Subcutaneous adipose tissue (tissue), 4 donors: ENCODE results near the gene AP3B1. TPM values are rescaled to one million over a fixed set of nuclear protein-coding genes. Genes with fewer than 3 reads are reported as not detected.

Source experiments
- total RNA-seq, 4 donors: library from RNA; depleted of rRNA; stranded (reverse); fragments of >200 nt; gene quantifications; one replicate each; pipeline ENCODE4 v1.1.0, GENCODE V29; 2016
- TF ChIP-seq, protein P1 (sequence below): fragments of 450-650 bp; IDR thresholded peaks from one replicate; pipeline ENCODE4 v1.5.1; 2016; ENCODE audit warnings: low read depth, mild to moderate bottlenecking, control low read depth, antibody characterized with exemption, moderate library complexity

The AP3B1 gene
- total RNA-seq, 4 donors from 2014 or later: 44.6 to 71.4 (median 47.8) TPM

DNA sequence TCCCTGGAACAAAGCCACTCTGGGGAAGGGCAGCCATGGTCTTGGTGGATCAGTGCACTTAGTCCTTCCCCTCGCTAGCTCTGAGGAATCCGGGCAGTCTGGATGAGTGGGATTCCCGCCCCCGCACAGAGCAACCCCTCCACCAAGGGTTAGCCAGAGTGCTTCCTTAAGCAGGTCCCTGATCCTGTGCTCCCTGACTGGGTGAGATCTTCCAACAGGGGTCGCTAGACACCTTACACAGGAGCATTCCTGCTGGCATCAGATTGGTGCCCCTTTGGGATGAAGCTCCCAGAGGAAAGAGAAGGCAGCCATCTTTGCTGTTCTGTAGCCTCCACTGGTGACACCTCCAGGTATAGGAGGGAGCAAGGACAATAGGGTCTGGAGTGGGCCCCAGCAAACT, 228.8 kb downstream of the AP3B1 start:
- TF ChIP-seq, protein P1, sequence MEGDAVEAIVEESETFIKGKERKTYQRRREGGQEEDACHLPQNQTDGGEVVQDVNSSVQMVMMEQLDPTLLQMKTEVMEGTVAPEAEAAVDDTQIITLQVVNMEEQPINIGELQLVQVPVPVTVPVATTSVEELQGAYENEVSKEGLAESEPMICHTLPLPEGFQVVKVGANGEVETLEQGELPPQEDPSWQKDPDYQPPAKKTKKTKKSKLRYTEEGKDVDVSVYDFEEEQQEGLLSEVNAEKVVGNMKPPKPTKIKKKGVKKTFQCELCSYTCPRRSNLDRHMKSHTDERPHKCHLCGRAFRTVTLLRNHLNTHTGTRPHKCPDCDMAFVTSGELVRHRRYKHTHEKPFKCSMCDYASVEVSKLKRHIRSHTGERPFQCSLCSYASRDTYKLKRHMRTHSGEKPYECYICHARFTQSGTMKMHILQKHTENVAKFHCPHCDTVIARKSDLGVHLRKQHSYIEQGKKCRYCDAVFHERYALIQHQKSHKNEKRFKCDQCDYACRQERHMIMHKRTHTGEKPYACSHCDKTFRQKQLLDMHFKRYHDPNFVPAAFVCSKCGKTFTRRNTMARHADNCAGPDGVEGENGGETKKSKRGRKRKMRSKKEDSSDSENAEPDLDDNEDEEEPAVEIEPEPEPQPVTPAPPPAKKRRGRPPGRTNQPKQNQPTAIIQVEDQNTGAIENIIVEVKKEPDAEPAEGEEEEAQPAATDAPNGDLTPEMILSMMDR: no peak

DNA sequence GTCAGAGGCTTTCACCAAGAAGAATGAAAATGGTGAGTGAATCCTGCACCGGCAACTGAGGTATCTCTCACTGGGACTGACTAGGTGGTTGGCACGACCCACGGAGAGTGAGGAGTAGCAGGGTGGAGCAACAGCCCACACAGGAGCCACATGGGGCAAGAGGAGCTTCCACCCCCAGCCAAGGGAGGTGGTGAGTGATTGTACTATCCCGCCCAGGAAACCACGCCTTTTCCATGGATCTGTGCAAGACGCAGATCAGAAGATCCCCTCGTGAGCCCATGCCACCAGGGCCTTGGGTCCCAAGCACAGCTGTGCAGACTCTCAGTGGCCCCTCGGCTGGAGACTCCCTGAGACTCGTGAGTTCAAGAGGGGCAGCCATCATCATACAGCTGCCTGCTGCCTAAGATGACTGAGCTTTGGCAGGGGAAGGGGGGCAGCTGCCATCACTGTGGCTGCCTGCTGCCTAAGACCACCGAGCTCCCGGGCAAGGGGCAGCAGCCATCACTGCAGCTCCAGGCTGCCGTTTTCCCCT, 229.5 kb downstream of the AP3B1 start:
- TF ChIP-seq, protein P1: no peak

DNA sequence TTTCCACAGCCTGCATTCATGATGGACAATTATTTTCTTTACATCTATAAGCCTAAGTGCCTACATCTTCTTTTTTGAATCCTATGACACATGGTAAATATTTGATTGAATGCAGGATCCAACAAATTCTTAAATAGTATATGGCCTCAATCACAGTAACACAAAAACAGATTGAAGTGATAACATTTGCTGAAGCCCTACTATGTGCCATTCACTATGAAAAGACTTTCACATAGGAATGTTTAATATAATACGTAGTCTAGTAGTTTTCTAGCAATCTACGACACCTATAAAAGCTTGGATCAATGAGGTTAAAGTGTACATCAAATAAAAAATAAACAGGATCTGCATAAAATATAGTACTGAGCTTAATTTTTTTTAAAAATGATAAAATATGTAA, 231.0 kb downstream of the AP3B1 start:
- TF ChIP-seq, protein P1: no peak

DNA sequence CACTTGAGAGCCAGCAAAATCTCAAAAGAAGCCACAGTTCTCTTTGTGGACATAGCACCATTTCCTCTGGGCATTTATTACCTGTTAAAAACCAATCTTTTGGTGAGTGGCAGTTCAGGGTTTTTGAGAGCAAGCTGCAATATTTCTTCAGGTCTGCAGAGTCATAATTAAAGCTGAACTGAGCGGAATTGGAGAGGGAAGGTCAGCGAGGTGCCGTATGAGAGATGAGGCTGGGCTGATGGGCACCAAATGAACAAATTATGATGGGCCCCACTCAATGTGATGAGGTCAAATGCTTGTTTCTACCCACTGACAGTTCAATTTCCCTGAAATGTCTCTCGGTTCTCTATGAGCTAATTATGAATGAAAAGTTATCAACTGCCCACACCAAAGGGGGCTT, 231.9 kb downstream of the AP3B1 start:
- TF ChIP-seq, protein P1: no peak

DNA sequence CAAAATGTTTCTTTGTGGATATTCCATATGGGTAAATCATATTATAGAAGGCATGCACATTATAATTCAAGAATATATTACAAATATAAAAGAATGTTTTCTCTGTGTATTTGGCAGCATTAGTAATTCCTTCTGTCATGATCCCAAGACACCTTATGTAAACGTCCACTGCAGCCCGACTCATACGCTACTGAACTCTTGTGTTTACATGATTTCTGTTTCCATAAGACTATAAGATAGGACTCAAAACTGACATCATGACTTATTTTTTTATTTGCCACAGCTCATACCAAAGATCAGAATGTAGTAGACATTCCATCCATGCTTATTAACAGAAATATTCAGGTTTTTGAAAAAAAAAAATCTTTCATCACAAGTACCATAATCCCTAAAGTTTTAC, 234.1 kb downstream of the AP3B1 start:
- TF ChIP-seq, protein P1: no peak

DNA sequence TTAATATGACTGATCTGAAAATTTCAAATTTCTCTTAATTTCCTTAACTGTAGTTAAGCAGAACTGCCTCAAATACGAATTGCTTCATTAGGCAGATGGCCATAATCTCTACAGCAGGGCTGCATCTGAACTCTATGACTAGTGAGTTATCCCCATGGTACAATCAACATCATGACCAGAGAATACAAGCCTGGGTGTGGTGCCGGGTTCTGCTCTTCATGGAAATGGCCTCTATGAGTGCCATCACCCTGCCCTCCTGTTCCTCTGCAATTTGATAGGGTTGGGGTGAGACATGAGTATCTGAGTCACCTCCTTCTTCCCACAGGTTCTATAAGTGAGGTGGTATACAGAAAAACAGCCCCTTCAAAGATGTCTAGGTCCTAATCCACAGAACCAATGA, 235.9 kb downstream of the AP3B1 start:
- TF ChIP-seq, protein P1: no peak

DNA sequence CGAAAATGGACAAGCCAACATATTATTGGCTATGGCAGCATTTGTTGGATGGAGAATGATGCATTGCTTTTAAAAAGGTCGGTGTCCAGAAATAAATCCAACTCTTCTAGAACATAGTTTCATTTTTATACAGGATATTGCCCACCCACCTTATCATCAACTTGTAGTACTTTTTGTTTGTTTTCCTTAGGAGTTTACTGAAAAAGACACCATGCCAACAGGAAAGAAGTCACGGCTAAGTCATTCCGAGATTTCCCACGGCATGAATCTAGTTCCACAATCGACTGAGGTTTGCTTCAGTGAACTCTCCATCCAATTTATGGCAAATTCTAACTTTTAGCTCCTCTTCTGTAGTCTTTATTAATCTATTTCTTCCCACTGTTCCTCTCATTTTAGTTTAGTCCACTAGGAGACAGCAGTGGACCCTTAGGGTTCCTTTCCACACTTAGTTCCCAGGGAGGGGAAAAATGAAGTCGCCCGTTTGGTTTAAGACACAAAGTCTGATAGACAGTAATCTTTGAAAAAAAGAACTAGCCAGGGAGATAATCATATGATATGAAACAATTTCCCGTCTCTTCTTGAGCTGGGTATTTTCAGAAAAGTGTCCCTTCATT, 237.5 kb downstream of the AP3B1 start:
- TF ChIP-seq, protein P1: no peak
